Measurements from ENCODE around the gene MYO5A. TPM values are rescaled to one million over a fixed set of nuclear protein-coding genes. Genes with fewer than 3 reads are reported as not detected.

The MYO5A gene
- polyA plus RNA-seq, 1 of the 3 experiments (the other 2 are of a cell fraction) = 11.0 TPM

GRCh38 chr15:52563501-52564060 lies 34.9 kb upstream of the MYO5A start:
- ChIA-PET POLR2A (no interaction called here), CTCF (no interaction called here)
- no peaks in the 10 kb centered on the region for H3K27me3 ChIP-seq (ENCODE audit: insufficient read depth)
- H3K9me3 ChIP-seq = no peaks in the 10 kb centered on the region
- peaks cover 91% of the 10 kb centered on the region for H4K20me1 ChIP-seq (ENCODE audit: insufficient read depth)
- H3K9me2 ChIP-seq = no peaks in the 10 kb centered on the region
- 88% methylated on average over 4 of the region's 4 CpGs for WGBS (ENCODE audit: low lambda C conversion rate)
- H3K36me3 ChIP-seq (replicated peaks in 1 of 2; ENCODE audit: control insufficient read depth in 1 of 2, insufficient read depth in 2 of 2, low read length in 1 of 2) = peaks cover 3 to 13% of the 10 kb centered on the region in 2 experiments
- H3K4me3 ChIP-seq (ENCODE audit: low read depth in 2 of 2, low read length in 1 of 2) = no peak overlapping the region
- DNase-seq = no peak
- H2AFZ ChIP-seq (ENCODE audit: low read depth) = no peak overlapping the region
- H3K27ac ChIP-seq (ENCODE audit: low read depth in 2 of 2, low read length in 1 of 2) = no peak overlapping the region
- H3K9ac ChIP-seq = no peak overlapping the region
- no peak for TF ChIP-seq RAD21 (IDR thresholded peaks at IDR 0.05; ENCODE audit: low read length)
- TF ChIP-seq MAX (IDR thresholded peaks at IDR 0.05; ENCODE audit: low read depth) = no peak
- TF ChIP-seq FOXM1 (IDR thresholded peaks at IDR 0.05; ENCODE audit: low read depth) = no peak
- no peak for TF ChIP-seq IRF3 (IDR thresholded peaks at IDR 0.05; ENCODE audit: low read depth, low read length)
- TF ChIP-seq, protein P1, sequence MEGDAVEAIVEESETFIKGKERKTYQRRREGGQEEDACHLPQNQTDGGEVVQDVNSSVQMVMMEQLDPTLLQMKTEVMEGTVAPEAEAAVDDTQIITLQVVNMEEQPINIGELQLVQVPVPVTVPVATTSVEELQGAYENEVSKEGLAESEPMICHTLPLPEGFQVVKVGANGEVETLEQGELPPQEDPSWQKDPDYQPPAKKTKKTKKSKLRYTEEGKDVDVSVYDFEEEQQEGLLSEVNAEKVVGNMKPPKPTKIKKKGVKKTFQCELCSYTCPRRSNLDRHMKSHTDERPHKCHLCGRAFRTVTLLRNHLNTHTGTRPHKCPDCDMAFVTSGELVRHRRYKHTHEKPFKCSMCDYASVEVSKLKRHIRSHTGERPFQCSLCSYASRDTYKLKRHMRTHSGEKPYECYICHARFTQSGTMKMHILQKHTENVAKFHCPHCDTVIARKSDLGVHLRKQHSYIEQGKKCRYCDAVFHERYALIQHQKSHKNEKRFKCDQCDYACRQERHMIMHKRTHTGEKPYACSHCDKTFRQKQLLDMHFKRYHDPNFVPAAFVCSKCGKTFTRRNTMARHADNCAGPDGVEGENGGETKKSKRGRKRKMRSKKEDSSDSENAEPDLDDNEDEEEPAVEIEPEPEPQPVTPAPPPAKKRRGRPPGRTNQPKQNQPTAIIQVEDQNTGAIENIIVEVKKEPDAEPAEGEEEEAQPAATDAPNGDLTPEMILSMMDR (IDR thresholded peaks at IDR 0.05) = no peak
- no peak for TF ChIP-seq RXRA (IDR thresholded peaks at IDR 0.05; ENCODE audit: borderline replicate concordance, low read depth)
- no peak for TF ChIP-seq JUND (IDR thresholded peaks at IDR 0.05)
- no peak for TF ChIP-seq RFX5 (IDR thresholded peaks at IDR 0.05; ENCODE audit: low read length)
- no peak for TF ChIP-seq NRF1 (IDR thresholded peaks at IDR 0.05; ENCODE audit: low read depth, low read length)
- no peak for TF ChIP-seq CHD2 (IDR thresholded peaks at IDR 0.05; ENCODE audit: low read length, partially characterized antibody)
- peaks cover 100% of the 10 kb centered on the region for H3K79me2 ChIP-seq (ENCODE audit: insufficient read depth)
- H3K4me1 ChIP-seq (ENCODE audit: control insufficient read depth in 1 of 2, insufficient read depth in 2 of 2, low read depth in 1 of 2, low read length in 1 of 2) = peaks cover 5 to 12% of the 10 kb centered on the region in 2 experiments; a peak in 3 of 4 replicates
- no peak overlapping the region for H3K4me2 ChIP-seq
- H3F3A ChIP-seq (replicated peaks; ENCODE audit: insufficient read depth) = peaks cover 12% of the 10 kb centered on the region

GRCh38 chr15:52559575-52559974 lies 30.9 kb upstream of the MYO5A start:
- Histone ChIP-seq H3F3A (replicated peaks; ENCODE audit: insufficient read depth) (peaks cover 19% of the 10 kb centered on the region), H3K9me3 (no peaks in the 10 kb centered on the region), H3K27ac (ENCODE audit: low read depth in 2 of 2, low read length in 1 of 2) (peak overlapping the region in 1 of 2 experiments; percentile 2; a peak in 1 of 4 replicates), H2AFZ (ENCODE audit: low read depth) (no peak overlapping the region), H4K20me1 (ENCODE audit: insufficient read depth) (peaks cover 76% of the 10 kb centered on the region), H3K4me2 (no peak overlapping the region), H3K79me2 (ENCODE audit: insufficient read depth) (peaks cover 99% of the 10 kb centered on the region), H3K36me3 (replicated peaks in 1 of 2; ENCODE audit: control insufficient read depth in 1 of 2, insufficient read depth in 2 of 2, low read length in 1 of 2) (peaks cover 25 to 39% of the 10 kb centered on the region in 2 experiments), H3K9ac (no peak overlapping the region), H3K27me3 (ENCODE audit: insufficient read depth) (no peaks in the 10 kb centered on the region), H3K4me3 (ENCODE audit: low read depth in 2 of 2, low read length in 1 of 2) (no peak overlapping the region), H3K9me2 (no peaks in the 10 kb centered on the region), H3K4me1 (ENCODE audit: control insufficient read depth in 1 of 2, insufficient read depth in 2 of 2, low read depth in 1 of 2, low read length in 1 of 2) (peaks cover 13 to 16% of the 10 kb centered on the region in 2 experiments; a peak in 3 of 4 replicates)
- TF ChIP-seq, protein P2, sequence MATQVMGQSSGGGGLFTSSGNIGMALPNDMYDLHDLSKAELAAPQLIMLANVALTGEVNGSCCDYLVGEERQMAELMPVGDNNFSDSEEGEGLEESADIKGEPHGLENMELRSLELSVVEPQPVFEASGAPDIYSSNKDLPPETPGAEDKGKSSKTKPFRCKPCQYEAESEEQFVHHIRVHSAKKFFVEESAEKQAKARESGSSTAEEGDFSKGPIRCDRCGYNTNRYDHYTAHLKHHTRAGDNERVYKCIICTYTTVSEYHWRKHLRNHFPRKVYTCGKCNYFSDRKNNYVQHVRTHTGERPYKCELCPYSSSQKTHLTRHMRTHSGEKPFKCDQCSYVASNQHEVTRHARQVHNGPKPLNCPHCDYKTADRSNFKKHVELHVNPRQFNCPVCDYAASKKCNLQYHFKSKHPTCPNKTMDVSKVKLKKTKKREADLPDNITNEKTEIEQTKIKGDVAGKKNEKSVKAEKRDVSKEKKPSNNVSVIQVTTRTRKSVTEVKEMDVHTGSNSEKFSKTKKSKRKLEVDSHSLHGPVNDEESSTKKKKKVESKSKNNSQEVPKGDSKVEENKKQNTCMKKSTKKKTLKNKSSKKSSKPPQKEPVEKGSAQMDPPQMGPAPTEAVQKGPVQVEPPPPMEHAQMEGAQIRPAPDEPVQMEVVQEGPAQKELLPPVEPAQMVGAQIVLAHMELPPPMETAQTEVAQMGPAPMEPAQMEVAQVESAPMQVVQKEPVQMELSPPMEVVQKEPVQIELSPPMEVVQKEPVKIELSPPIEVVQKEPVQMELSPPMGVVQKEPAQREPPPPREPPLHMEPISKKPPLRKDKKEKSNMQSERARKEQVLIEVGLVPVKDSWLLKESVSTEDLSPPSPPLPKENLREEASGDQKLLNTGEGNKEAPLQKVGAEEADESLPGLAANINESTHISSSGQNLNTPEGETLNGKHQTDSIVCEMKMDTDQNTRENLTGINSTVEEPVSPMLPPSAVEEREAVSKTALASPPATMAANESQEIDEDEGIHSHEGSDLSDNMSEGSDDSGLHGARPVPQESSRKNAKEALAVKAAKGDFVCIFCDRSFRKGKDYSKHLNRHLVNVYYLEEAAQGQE (IDR thresholded peaks at IDR 0.05; ENCODE audit: low read depth, low read length) = no peak
- TF ChIP-seq SMC3 (IDR thresholded peaks at IDR 0.05; ENCODE audit: low read depth, low read length) (no peak), MAX (IDR thresholded peaks at IDR 0.05; ENCODE audit: low read depth) (no peak), FOXJ3 (CRISPR knock-in tag; IDR thresholded peaks at IDR 0.05) (no peak), GATA2 (CRISPR knock-in tag; IDR thresholded peaks at IDR 0.05) (no peak), RCOR1 (IDR thresholded peaks at IDR 0.05; ENCODE audit: low read length) (no peak), YY1 (IDR thresholded peaks at IDR 0.05; ENCODE audit: low read depth) (no peak), JUND (IDR thresholded peaks at IDR 0.05) (no peak)
- TF ChIP-seq, protein P1 (IDR thresholded peaks at IDR 0.05) = no peak
- DNase-seq = no peak
- POLR2A ChIA-PET = no interaction called here
- CTCF ChIA-PET = interaction anchor here (0.6 to 1.6 kb wide), 3 partner anchors 90 to 229 kb away, joined by 3 to 4 read pairs (median 3); no protein-coding TSS in a partner anchor
- WGBS (ENCODE audit: low lambda C conversion rate) = 82% methylated on average over 2 of the region's 2 CpGs

All from SK-N-SH (cell line).